GM12801 (cell line): ENCODE measurements around the gene RNF217.

ENCODE experiments used
- CTCF ChIP-seq: IDR thresholded peaks from one replicate; pipeline ENCODE4 v1.5.1; 2011; ENCODE audit warnings: control low read depth; ENCODE audit not compliant: insufficient read length; ENCODE audit errors: extremely low read depth

Gene RNF217

GRCh38 chr6:124994648-124995047, 32.4 kb downstream of the RNF217 start:
- TF ChIP-seq CTCF: no peak

GRCh38 chr6:124995131-124995530, 32.9 kb downstream of the RNF217 start:
- no peak for TF ChIP-seq CTCF

GRCh38 chr6:124995645-124996325, 33.5 kb downstream of the RNF217 start:
- TF ChIP-seq CTCF: no peak

GRCh38 chr6:124996411-124996810, 34.2 kb downstream of the RNF217 start:
- TF ChIP-seq CTCF: no peak

- no peak for TF ChIP-seq CTCF
These were observed 35.1 kb downstream of the RNF217 start for GRCh38 chr6:124997196-124997875.

- no peak for TF ChIP-seq CTCF
These were observed 37.0 kb downstream of the RNF217 start for GRCh38 chr6:124999105-124999764.

GRCh38 chr6:125001684-125002405, 39.6 kb downstream of the RNF217 start:
- TF ChIP-seq CTCF: no peak
